HepG2 (cell line): Measurements from ENCODE around the gene CENPL. TPM values are rescaled to one million over a fixed set of nuclear protein-coding genes. Genes with fewer than 3 reads are reported as not detected.

Source experiments
- CC2D1A ChIP-seq: sonication (generic); formaldehyde crosslinking; IDR thresholded peaks from 2 replicates; pipeline ENCODE4 v1.8.1; 2023; ENCODE audit warnings: mild to moderate bottlenecking, missing genetic modification reagents
- ETV6 ChIP-seq: sonication (generic); formaldehyde crosslinking; conservative IDR thresholded peaks from 2 replicates; pipeline ENCODE4 v1.4.0; 2020; ENCODE audit warnings: missing genetic modification reagents
- HNRNPLL ChIP-seq: fragments of 200-400 bp; formaldehyde crosslinking; IDR thresholded peaks from 2 replicates; pipeline ENCODE4 v1.6.1; 2017; ENCODE audit warnings: mild to moderate bottlenecking, low read depth, low read length; ENCODE audit not compliant: poor library complexity, severe bottlenecking
- KAT8 ChIP-seq: IDR thresholded peaks from 2 replicates; pipeline ENCODE4 v1.6.1; 2016; ENCODE audit warnings: missing genetic modification reagents, missing compliant biosample characterization
- KLF6 ChIP-seq: IDR thresholded peaks from 2 replicates; pipeline ENCODE4 v1.8.0; 2016; ENCODE audit warnings: missing biosample characterization, missing genetic modification reagents
- MLXIP ChIP-seq: sonication (generic); formaldehyde crosslinking; IDR thresholded peaks from 2 replicates; pipeline ENCODE4 v1.9.0; 2021; ENCODE audit warnings: missing genetic modification reagents, borderline replicate concordance
- MYNN ChIP-seq: sonication (generic); formaldehyde crosslinking; IDR thresholded peaks from 2 replicates; pipeline ENCODE4 v1.4.0; 2020; ENCODE audit warnings: mild to moderate bottlenecking, low read depth, missing genetic modification reagents
- NRL ChIP-seq: sonication (generic); formaldehyde crosslinking; IDR thresholded peaks from 2 replicates; pipeline ENCODE4 v1.5.0; 2020; ENCODE audit warnings: missing genetic modification reagents, mild to moderate bottlenecking, moderate library complexity, borderline replicate concordance
- PRDM15 ChIP-seq: sonication (generic); formaldehyde crosslinking; IDR thresholded peaks from 2 replicates; pipeline ENCODE4 v1.4.0; 2020; ENCODE audit warnings: missing genetic modification reagents
- RXRA ChIP-seq: sonication (generic); formaldehyde crosslinking; IDR thresholded peaks from 2 replicates; pipeline ENCODE4 v1.5.1; 2020; ENCODE audit warnings: missing genetic modification reagents
- SRSF9 ChIP-seq: fragments of 200-400 bp; formaldehyde crosslinking; IDR thresholded peaks from 2 replicates; pipeline ENCODE4 v1.6.1; 2018; ENCODE audit warnings: borderline replicate concordance, mild to moderate bottlenecking, low read depth, low read length; ENCODE audit not compliant: insufficient read depth, poor library complexity, severe bottlenecking
- THAP9 ChIP-seq: sonication (generic); formaldehyde crosslinking; IDR thresholded peaks from 2 replicates; pipeline ENCODE4; 2020; ENCODE audit warnings: missing genetic modification reagents, mild to moderate bottlenecking, borderline replicate concordance
- ZBTB21 ChIP-seq: sonication (generic); formaldehyde crosslinking; IDR thresholded peaks from 2 replicates; pipeline ENCODE4 v1.4.0; 2020; ENCODE audit warnings: missing genetic modification reagents
- ZFP91 ChIP-seq: sonication (generic); formaldehyde crosslinking; IDR thresholded peaks from 2 replicates; pipeline ENCODE4 v1.9.0; 2022; ENCODE audit warnings: missing genetic modification reagents, mild to moderate bottlenecking, borderline replicate concordance
- ZNF660 ChIP-seq: sonication (generic); formaldehyde crosslinking; IDR thresholded peaks from 2 replicates; pipeline ENCODE4 v1.5.1; 2020; ENCODE audit warnings: mild to moderate bottlenecking, low read depth, missing genetic modification reagents, borderline replicate concordance
- ZNF75D ChIP-seq: sonication (generic); formaldehyde crosslinking; IDR thresholded peaks from 2 replicates; pipeline ENCODE4 v1.8.1; 2023; ENCODE audit warnings: missing genetic modification reagents, mild to moderate bottlenecking, borderline replicate concordance
- ZSCAN9 ChIP-seq: IDR thresholded peaks from 2 replicates; pipeline ENCODE4 v1.6.1; 2016; ENCODE audit warnings: borderline replicate concordance
- polyA plus RNA-seq, 8 experiments: library from polyadenylated mRNA; depleted of rRNA in 3 of 8; stranded (reverse) in 7 of 8; unstranded in 1 of 8; fragments of >200 nt; fragmentation: Illumina TruSeq in 4 of 8; extraction: Trizol in 4 of 8; gene quantifications; 2 replicates each; pipeline versions ENCODE4 v1.2.1 to v1.2.3, GENCODE V29; 2011 to 2016; ENCODE audit warnings: low read depth in 4 of 8, missing spikeins in 1 of 8, mixed read lengths in 1 of 8; ENCODE audit not compliant: insufficient read depth in 1 of 8
- total RNA-seq, 5 experiments: library from RNA; depleted of rRNA; stranded (reverse); fragments of >200 nt; fragmentation: Illumina TruSeq; extraction: Trizol; gene quantifications; 2 replicates each; pipeline ENCODE4 v1.2.3, GENCODE V29; 2016; ENCODE audit warnings: low read depth in 1 of 5

CENPL gene
- total and polyA plus RNA-seq, 2 of the 13 experiments (the other 11 are each of a cell fraction or from before 2014, with no cell fraction given), result 4.4 to 14.2 TPM

GRCh38 chr1:173868266-173869020 is 43.8 kb upstream of the CENPL start, which contains the start of gene ZBTB37 (continued):
- TF ChIP-seq HNRNPLL (no peak), CC2D1A (CRISPR knock-in tag) (no peak), ZNF75D (no peak), ETV6 (CRISPR knock-in tag) (peak; percentile 97), ZBTB21 (CRISPR knock-in tag) (no peak), SRSF9 (no peak), ZSCAN9 (CRISPR knock-in tag) (no peak), NRL (CRISPR knock-in tag) (no peak), RXRA (CRISPR knock-in tag) (peak; percentile 83), KAT8 (CRISPR knock-in tag) (no peak; the same call in none of the 2 replicates), MYNN (CRISPR knock-in tag) (no peak), MLXIP (CRISPR knock-in tag) (no peak), ZNF660 (CRISPR knock-in tag) (no peak), KLF6 (0 out of 2 replicates have a peak, but pooled peaks have one; percentile 46), PRDM15 (CRISPR knock-in tag) (0 out of 2 replicates have a peak, but pooled peaks have one; percentile 20), ZFP91 (CRISPR knock-in tag) (peak; percentile 24; the same call in 1 of the 2 replicates), THAP9 (CRISPR knock-in tag) (no peak)
